HG03045 (cell line): ENCODE data around the gene OR2T4.

Source experiments
- ATAC-seq: cut with Tn5 transposase; IDR thresholded peaks from one replicate; pipeline ENCODE4 v1.9.1; 2021; ENCODE audit warnings: mild to moderate bottlenecking, moderate library complexity; ENCODE audit not compliant: unreplicated experiment

Gene OR2T4, protein sequence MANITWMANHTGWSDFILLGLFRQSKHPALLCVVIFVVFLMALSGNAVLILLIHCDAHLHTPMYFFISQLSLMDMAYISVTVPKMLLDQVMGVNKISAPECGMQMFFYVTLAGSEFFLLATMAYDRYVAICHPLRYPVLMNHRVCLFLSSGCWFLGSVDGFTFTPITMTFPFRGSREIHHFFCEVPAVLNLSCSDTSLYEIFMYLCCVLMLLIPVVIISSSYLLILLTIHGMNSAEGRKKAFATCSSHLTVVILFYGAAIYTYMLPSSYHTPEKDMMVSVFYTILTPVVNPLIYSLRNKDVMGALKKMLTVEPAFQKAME

GRCh38 chr1:248361121-248361715 lies at the start of gene OR2T4:
OR2T4 (plus strand) TSS chr1:248361665; CDS start chr1:248361665, 0 bp downstream.
- ATAC-seq = no peak

GRCh38 chr1:248316796-248317195 lies 44.7 kb upstream of the OR2T4 start:
- no peak for ATAC-seq

- ATAC-seq = no peak
Measured at GRCh38 chr1:248324468-248324867, 37.0 kb upstream of the OR2T4 start, which contains the start of gene OR2M7. OR2M7 (minus strand) TSS chr1:248324568; CDS start chr1:248324568, 0 bp downstream.

DNA sequence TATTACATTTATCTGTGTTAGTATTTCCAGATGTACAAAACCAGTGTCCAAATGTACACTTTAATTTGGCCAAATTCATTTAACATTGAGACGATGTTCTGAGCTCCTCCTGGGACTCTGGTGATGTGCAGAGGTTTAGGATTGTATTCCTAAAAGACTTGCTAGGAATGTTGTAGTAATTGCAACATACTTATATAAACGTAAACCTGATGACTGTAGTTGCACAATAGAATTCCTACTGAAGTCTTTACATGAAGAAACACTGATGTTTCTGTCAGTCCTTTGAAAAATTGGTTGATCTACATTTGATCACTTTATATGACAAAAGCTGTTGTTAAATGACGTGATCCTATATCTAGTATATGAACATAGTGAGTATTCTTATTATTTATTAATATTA lies 18.0 kb upstream of the OR2T4 start:
- ATAC-seq = no peak

DNA sequence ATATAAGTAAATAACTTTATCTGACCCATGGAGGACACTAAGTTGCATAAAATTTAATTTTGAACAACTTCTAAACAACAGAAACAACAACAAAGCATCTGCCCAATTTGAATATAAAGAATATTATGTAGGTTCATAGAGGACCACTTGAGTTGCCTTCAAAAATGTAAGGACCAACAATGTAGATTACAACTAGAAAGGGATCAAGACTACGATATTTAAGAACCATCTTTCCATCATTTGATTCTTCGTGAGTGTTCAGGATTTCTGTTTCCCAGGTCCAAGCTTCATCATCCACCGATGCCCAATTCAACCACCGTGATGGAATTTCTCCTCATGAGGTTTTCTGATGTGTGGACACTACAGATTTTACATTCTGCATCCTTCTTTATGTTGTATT lies 13.0 kb upstream of the OR2T4 start, which contains the start of gene OR14C36:
Gene OR14C36, plus strand, starts transcription at position 301 of the 400 bp plus-strand sequence. Its CDS starts 0 bp downstream, at position 301.
- no peak for ATAC-seq

GRCh38 chr1:248359415-248359814 lies 2.0 kb upstream of the OR2T4 start:
- no peak for ATAC-seq

DNA sequence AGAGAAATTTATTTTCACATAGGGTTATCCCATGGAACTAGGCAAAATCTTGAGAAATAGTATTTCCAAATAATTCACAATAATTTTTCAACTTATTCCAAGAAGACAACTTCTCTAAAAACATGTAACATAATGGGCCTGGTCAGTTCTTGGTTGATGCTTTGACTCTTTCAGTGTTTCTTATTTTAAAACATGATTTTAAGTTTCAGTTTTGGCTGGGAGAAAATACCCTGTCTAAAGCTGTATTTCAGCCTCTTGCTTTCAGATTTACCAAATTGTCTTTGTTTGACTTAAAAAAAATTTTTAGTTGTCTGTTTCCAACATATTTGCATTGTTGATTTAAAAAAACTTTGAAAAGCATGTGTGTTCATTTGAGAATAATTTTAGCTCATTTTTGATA lies 5.1 kb downstream of the OR2T4 start:
- no peak for ATAC-seq

- ATAC-seq = no peak
Measured at GRCh38 chr1:248372394-248372793, 10.9 kb downstream of the OR2T4 start.

DNA sequence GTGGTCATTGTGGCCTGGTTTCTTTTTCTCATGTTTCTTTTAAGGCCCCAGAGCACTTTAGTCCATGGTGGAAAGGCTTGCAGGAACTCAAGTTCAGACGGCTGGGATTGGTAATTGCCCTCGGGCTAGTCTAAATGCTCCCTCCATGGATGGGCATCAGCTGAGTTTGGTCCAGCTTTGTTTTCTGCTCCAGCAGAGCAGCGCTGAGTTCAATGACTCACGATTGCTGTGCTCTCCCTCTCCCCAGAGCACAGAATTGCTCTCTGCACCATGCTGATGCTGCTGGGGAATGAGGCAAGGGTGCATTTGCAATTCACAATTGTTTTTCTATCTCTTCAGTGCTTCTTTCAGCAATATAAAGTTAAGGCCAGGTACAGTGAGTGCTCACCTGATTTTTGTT lies 12.3 kb downstream of the OR2T4 start:
- ATAC-seq = no peak

GRCh38 chr1:248375446-248375845 lies 14.0 kb downstream of the OR2T4 start, which contains the start of gene OR2T6:
OR2T6 (plus strand) TSS chr1:248375746; CDS start chr1:248387609, 11,863 bp downstream.
- ATAC-seq = no peak

- ATAC-seq = no peak
Measured at GRCh38 chr1:248376916-248377315, 15.5 kb downstream of the OR2T4 start.

DNA sequence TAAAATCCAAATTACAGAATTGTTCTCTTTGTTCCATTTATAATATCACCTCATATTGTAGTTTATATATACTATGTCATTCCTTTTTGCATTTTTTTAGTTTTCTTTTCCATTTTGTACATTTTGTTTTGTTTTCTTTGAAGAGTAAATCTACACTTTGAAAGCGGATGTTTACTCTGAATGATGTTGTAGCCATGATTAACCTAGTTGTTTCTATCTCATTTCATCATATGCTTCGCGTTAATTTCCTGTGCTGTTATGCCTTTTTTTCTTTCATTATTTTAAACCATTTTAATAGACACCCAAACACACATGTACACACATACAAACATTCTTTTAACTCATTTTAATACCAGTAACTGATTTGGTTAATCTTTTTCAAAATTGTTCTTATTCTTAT lies 19.4 kb downstream of the OR2T4 start:
- ATAC-seq = no peak

DNA sequence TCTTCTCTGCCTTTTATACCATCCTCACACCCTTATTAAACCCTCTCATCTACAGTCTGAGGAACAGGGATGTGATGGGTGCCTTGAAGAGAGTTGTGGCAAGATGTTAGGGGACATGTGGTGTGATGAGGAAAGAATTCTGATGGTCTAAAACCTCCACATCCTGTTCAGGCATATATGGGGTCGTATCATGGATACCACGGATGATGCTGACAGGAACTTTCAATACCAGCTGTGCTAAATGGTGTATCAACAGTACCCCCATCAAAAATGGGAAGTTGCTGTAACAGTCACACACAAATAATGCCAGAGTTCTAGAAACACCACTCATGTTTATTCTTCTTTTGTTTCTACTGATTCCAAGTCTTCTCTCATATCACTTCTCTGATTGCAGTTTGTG lies 27.0 kb downstream of the OR2T4 start:
- no peak for ATAC-seq

DNA sequence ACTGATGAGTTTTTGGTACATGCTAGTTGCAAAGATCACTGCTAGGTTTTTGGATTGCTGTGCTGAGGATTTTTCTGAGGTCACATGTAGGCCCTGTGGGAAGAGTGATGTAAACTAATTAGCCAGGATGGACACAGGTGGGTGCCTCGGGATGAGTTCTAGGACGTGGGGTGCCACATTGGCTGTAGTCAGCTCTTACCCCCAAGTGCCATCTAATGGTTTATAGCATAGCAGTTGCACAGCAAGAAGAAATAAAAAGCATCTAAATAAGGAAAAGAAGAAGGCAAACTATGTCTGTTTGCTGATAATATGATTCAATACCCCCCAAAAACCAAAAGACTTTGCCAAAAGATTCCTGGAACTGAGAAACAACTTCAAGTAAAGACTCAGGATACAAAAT lies 31.6 kb downstream of the OR2T4 start:
- ATAC-seq = no peak

- ATAC-seq = no peak
Measured at GRCh38 chr1:248402748-248403147, 41.3 kb downstream of the OR2T4 start, which contains the start of gene OR2T1. OR2T1 (plus strand) TSS chr1:248403048; CDS start chr1:248406148, 3,100 bp downstream.

GRCh38 chr1:248404024-248404423 lies 42.6 kb downstream of the OR2T4 start:
- ATAC-seq = no peak

DNA sequence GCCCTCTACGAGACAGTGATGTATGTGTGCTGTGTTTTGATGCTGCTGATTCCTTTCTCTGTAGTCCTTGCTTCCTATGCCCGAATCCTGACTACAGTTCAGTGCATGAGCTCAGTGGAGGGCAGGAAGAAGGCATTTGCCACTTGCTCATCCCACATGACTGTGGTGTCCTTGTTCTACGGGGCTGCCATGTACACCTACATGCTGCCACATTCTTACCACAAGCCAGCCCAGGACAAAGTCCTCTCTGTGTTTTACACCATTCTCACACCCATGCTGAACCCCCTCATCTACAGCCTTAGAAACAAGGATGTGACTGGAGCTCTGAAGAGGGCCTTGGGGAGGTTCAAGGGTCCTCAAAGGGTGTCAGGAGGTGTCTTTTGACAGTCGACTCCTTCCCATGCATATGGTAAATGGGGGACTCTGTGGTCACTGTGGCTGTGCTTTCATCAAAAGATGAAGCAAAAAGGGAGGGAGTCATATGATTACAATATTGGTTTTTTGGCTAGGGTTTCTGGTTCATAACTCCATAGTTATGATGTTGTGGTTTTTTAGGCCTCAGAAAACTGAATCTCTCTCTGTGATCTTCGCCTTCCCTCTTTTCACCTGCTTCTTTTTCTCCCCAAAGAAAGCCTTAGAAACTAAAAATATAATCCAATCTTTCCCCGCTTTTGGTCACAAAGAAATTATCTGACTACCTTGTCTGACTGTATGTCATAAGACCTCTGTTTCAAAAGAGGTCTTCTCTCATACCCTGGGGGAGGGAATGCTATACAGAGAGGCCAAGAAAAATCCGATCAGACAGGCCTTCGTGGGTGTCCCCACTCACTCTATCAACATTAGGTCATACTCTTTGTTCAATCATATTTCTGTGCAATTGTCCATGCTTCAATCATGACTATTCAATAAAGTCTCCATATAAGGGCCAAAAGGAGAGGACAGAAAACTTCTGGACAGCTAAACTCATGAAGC lies 45.5 kb downstream of the OR2T4 start:
- ATAC-seq = no peak
